ENCODE data around the gene RBM28.

- TF ChIP-seq CTCF (IDR thresholded peaks at IDR 0.05) (no peak), POLR2A (IDR thresholded peaks at IDR 0.05) (no peak), POLR2AphosphoS5 (IDR thresholded peaks at IDR 0.05; ENCODE audit: insufficient read depth in 1 of 2, low read depth in 1 of 2) (no peak)
Measured at GRCh38 chr7:128254470-128254869, 89.2 kb downstream of the RBM28 start.
